AG10803 (cell line): ENCODE measurements around the gene FAM186B.

Experiments
- DNase-seq: peaks from one replicate; pipeline ENCODE4 v3.0.0; 2010; ENCODE audit warnings: low read depth
- H3K4me3 ChIP-seq: 2 replicates; pipeline ENCODE4 v1.5.1; 2011; ENCODE audit warnings: mild to moderate bottlenecking, low read length, control low read depth
- TF ChIP-seq, protein P1 (sequence below): conservative IDR thresholded peaks from 2 replicates; pipeline ENCODE4 v1.5.1; 2011; ENCODE audit warnings: mild to moderate bottlenecking, low read length, control low read depth, inconsistent platforms

The FAM186B gene

DNA sequence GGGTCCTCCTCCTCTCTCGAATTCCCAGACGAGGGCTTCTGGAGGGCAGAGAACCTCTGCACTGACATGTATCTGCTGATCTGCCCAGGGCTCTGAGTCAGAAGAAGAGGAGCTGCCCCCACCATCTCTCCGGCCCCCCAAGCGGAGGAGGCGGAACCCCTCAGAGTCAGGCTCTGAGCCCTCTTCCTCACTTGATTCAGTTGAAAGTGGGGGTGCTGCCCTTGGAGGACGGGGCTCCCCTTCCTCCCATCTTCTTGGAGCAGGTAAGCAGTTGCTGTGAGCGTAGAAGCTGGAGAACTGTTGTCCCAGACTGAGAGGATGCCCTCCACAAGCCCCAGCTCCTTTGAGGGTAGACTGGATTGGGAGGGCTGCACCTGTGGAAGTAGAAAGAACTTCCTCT is 37.7 kb upstream of the FAM186B start:
- TF ChIP-seq, protein P1, sequence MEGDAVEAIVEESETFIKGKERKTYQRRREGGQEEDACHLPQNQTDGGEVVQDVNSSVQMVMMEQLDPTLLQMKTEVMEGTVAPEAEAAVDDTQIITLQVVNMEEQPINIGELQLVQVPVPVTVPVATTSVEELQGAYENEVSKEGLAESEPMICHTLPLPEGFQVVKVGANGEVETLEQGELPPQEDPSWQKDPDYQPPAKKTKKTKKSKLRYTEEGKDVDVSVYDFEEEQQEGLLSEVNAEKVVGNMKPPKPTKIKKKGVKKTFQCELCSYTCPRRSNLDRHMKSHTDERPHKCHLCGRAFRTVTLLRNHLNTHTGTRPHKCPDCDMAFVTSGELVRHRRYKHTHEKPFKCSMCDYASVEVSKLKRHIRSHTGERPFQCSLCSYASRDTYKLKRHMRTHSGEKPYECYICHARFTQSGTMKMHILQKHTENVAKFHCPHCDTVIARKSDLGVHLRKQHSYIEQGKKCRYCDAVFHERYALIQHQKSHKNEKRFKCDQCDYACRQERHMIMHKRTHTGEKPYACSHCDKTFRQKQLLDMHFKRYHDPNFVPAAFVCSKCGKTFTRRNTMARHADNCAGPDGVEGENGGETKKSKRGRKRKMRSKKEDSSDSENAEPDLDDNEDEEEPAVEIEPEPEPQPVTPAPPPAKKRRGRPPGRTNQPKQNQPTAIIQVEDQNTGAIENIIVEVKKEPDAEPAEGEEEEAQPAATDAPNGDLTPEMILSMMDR, result no peak
- no peak overlapping the region for H3K4me3 ChIP-seq
- no peak for DNase-seq

- no peak for DNase-seq
- no peak overlapping the region for H3K4me3 ChIP-seq
- TF ChIP-seq, protein P1, result no peak
These were observed 36.9 kb upstream of the FAM186B start for GRCh38 chr12:49642370-49642802.

GRCh38 chr12:49641748-49642369 is 36.4 kb upstream of the FAM186B start:
- H3K4me3 ChIP-seq, result no peak overlapping the region
- TF ChIP-seq, protein P1, result no peak
- DNase-seq, result no peak

- TF ChIP-seq, protein P1, result peak; percentile 80
- H3K4me3 ChIP-seq, result no peak overlapping the region
- DNase-seq, result peak; percentile 67
These were observed 31.7 kb upstream of the FAM186B start for GRCh38 chr12:49636979-49637755.

DNA sequence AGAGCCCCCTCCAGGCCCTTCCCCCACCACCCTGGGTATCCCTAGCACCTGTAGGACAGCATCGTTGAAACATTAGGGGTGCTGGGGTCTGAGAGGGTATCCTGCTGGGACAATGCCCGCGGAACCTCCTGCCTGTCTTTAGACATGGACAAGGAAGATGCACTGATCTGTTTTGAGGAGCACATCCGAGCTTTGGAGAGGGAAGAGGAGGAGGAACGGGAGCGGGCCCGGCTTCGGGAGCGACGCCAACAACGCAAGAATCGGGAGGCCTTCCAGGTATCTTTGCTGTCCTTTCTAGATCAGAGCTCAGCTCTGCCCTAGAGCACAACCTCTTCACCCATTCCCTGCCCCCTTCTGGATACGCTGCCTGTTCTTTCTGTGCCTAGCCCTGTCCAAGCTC is 31.1 kb upstream of the FAM186B start:
- no peak for DNase-seq
- H3K4me3 ChIP-seq, result no peak overlapping the region
- TF ChIP-seq, protein P1, result no peak

DNA sequence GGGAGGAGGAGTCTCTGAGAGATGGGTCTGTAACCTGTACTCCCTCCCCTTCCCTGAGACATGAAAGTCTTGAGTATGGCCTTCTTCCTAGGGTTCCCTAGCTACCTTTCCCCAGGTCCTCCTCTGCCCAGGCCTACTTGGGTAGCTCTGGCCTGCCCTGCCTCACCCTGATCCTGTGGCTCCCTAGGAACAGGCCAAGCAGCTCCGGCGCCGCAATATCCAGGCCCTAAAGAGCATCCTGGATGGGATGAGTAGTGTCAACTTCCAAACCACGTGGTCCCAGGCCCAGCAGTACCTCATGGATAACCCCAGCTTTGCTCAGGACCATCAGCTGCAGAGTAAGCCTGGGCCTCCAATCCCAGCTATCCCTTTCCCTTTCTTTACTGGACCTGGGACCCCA is 30.2 kb upstream of the FAM186B start:
- TF ChIP-seq, protein P1, result no peak
- no peak for DNase-seq

DNA sequence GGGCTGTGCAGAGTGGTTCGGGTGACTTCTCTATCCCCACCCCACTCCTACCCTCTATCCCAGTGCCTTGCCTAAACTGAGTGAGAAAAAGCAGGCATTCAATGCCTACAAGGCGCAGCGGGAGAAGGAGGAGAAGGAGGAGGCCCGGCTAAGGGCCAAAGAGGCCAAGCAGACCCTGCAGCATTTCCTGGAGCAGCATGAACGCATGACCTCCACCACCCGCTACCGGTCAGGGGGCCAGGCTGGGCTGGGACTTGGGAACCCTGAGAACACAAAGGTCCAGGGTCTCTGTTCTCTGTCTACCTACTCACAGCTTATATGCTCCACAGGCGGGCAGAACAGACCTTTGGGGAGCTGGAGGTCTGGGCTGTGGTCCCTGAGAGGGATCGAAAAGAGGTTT is 29.6 kb upstream of the FAM186B start:
- TF ChIP-seq, protein P1, result no peak
- no peak for DNase-seq
- no peak overlapping the region for H3K4me3 ChIP-seq

More for the DNA sequence above, 30.2 kb upstream of the FAM186B start:
- no peak overlapping the region for H3K4me3 ChIP-seq
